NCI-H446 treated with DMSO at 0.1 percent for 48 hours (cell line): ENCODE data around the gene FMO5.
"Not testable (repeated sequence)": the region's sequence is repeated elsewhere in the genome, so short reads cannot be mapped to it uniquely, and the experiment has no call there.

Experiments
- DNase-seq: peaks from one replicate; lab custom pipeline; 2025; lab: John Stamatoyannopoulos, UW

Gene FMO5

DNA sequence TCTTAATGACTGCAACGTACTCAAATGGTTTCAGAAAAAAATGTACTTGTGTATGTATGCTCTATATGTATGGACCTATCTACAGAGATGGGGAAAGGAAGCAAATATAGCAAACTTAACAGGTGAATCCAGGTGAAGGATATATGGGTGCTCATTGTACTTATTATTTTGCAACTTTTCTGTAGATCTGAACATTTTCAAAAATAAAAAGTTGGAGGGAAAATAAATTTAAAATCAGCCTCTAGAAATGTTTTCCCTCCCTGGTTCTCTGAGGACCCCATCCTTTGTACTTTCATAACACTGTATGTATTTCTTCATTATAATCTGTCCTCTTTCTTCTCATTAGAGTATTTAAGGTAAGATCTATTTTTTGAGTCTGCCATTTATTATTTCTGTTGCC, 17.9 kb downstream of the FMO5 start:
- DNase-seq, result no peak

DNA sequence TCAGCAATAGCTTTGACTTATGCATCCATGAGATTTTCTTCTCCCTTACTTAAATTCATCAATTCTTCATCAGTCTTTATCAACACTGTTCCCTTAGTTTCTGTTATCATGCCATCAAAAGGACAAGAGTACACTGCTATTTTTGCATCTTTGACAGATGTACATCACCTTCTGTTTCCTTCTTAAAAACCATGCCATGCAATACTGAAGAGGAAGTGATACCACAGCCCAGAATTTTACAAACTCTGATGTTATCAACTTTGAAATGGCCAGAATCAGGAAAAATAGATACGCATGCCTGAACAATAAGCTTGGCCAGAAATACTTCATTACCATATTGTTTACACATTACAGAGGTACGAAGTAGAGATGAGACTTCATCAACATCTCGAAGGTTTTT, 21.1 kb downstream of the FMO5 start:
- DNase-seq, result no peak

DNA sequence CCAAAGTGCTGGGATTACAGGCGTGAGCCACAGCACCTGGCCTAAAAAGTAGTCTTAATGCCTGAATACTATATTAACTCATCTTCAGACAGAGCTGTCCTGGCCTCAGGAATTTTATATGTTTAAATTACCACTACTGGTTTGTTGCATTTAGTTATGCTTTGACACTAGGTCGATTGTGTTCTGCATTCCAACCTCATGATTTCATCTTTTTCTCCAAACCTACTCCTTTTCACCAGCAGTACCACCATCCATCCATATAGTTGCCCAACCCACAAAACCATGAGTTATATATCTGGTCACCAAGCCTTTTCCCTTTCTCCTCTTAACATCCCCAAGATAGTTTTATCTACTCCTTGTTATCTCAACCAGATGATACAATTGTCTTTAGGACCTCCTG, 22.6 kb downstream of the FMO5 start:
- no peak for DNase-seq

DNA sequence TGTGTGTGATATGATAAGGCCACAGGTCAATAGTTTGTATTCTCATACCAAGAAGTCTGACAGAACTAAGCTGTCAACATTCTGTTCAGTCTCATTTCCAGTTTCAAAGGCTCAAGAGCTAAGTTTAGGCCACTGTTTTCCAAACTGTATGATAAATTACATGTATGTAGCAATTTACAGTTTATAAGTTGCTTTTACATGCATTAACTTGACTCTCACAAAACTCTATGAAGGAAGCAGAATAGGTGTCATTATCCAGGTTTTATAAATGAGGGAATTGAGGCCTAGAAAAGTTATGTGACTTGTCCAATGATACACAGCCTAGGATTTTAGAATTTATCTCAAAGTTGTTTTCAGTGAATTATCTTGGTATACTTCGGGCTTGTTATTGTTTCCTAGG, 23.4 kb downstream of the FMO5 start:
- DNase-seq, result no peak

DNA sequence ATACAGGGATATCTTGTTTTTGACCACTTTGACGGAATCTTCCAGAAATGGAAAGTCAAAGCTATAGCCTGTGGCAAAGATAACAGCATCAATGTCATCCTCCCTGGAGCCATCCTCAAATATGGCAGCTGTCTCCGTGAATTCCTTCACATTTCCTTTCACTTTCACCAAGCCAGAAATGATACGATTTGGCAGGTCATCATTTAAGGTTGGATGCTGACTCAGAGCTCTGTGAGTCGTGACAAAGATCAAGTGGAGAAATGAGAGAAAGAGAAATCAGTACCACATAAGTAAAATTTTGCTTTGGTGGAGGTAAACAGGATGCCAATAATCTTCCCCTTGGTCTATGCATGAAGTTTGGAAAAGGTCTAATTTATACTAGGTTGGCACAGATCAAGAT, 23.9 kb downstream of the FMO5 start:
- no peak for DNase-seq

DNA sequence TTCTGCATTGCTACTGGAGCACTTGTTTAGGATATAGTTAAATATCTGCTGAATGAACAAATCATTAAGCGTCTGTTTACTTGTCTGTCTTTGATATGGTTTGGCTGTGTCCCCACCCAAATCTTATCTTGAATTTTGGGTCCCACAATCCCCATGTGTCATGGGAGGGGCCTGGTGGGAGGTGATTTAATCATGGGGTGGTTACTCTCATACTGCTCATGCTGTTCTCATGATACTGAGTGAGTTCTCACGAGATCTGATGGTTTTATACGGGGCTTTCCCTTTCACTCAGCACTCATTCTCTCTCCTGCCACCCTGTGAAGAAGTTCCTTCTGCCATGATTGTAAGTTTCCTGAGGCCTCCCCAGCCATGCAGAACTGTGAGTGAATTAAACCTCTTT, 27.8 kb downstream of the FMO5 start:
- not testable (repeated sequence) for DNase-seq

DNA sequence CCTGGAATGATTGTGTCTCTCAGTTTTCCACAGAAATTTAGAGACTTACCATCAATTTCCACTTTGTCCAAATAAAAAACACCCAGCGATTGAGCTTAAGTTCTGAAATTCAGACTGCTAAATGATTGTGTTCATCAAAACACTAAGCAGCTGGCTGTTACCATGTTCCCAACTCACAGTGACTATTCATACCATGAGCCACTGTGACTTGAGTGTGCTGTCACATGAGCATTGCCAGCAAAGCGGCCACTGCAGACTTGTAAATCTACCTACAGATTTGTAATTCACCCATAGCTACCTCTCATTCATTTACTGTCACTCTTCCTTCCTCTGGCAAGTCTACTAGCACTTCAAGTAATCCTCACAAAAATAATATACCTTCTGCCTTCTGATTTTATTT, 35.6 kb downstream of the FMO5 start:
- no peak for DNase-seq

DNA sequence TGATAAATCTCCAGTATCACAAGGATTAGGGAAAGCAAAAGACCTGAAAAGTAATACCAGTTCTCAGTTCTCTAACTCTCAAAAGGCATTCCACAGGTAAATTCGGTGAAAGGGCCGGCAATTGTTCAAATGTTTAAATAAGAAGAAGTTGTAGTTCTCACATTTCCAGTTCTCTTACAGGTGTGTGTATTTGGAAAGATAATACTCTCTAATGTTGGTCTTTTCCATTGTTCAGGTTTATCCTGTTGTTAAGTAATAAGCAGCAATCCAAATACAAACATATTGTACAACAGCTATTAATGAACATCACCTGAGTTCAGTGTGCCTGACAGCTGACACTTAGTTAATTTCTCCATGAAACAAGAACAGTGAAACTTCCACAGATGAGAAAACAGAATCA, 39.7 kb downstream of the FMO5 start:
- no peak for DNase-seq

DNA sequence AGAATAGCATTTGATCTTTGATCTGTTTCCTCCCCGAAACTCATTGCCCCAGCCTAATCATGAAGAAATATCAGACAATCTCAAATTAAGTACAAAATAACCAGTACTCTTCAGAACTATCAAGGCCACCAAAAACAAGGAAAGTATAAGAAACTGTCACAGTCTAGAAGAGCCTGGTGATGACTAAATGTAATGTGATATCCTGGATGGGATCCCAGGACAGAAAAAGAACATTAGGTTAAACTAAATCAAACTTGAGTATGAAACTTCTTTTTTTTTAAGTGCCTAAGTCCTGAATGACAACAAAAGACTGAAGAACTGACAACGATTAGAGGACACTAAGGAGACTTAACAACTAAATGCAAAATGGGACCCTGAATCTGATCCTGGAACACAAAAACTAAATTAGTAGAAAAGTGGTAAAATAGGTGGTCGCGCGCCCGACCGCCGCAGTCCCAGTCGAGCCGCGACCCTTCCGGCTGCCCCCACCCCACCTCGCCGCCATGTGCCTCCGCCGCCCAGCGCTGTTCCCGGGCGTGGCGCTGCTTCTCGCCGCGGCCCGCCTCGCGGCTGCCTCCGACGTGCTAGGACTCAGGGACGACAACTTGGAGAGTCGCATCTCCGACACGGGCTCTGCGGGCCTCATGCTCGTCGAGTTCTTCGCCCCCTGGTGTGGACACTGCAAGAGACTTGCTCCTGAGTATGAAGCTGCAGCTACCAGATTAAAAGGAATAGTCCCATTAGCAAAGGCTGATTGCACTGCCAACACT, 47.3 kb downstream of the FMO5 start:
- DNase-seq, result no peak

DNA sequence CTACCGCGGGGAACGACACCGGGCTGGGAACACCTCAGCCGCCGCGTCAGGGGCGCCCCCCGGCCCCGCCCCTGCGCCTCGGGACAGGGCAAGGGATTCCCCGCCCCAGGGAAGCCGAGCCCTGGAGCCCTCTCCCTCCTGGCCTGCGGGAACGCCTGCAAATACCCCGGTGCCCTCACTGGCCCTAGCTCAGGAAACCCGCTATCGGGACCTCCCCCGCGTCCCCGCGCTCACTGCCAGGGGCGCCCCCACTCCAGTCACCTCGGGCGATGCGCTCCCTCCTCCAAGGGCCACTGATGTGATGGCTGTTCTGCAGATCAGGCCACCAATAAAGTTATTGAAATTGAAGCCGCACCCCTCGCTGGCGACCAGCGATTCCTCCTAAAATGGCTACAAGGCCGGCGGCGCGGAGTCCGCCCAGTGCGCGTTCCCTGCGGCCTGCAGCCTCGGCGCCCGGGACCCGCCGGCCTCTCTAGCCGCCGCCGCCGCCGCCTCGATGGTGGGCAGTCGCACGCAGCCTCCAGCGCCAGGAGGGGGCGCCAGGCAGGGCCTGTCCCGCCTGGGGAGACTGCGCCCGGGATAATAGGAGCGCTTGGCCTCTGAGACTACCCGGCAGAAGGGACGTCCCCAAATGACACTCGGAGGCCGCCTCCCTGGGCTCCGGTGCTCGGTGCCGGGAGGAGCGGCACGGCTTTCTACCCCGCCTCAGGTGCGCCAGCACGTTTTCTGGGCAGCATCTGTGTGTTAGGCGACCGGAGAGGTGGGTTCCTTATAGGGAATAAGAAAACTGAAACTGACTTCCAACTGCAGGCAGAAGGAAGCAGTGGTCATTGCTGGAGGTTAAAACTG, 52.7 kb downstream of the FMO5 start, which contains the start of gene PRKAB2:
PRKAB2 (minus strand) TSS at position 303 of the 849 bp plus-strand sequence. CDS start 326 bp downstream, outside the sequence.
- peak; percentile 94 for DNase-seq

DNA sequence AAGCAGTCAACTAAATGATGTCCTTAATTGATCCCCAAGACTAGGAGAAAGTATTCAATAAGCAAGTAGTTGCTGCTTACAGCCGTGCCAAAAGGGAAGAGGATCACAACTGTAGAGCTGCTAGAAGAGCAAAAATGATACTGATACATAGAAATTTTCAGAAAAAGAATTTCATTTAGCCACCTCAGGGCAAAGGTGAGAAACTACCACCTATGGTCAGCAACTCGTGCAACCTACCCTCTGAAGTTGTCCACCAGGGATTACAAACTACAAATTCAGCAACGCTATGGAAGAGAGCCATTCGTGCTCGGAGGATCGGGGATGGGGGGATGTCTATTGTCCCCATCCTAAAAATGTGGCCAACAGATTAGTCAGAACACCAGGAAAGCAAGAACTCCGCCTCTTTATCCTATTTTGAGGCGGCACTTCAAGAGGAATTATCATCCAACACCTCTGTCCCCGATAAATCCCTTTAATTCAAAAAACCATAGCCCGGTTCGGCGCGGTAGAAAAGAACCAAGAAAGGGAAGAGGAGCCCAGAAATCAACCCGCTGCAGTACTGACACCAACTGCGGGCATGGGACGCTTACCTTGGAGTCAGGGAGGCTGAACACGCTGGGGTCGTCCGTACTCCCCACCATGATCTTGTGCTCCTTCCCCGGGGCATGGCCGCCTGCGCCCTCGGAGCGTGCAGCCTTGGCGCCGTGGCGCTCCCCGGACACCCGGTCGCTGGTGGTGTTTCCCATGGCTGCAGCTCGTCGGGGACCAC, 53.6 kb downstream of the FMO5 start:
- DNase-seq, result no peak

DNA sequence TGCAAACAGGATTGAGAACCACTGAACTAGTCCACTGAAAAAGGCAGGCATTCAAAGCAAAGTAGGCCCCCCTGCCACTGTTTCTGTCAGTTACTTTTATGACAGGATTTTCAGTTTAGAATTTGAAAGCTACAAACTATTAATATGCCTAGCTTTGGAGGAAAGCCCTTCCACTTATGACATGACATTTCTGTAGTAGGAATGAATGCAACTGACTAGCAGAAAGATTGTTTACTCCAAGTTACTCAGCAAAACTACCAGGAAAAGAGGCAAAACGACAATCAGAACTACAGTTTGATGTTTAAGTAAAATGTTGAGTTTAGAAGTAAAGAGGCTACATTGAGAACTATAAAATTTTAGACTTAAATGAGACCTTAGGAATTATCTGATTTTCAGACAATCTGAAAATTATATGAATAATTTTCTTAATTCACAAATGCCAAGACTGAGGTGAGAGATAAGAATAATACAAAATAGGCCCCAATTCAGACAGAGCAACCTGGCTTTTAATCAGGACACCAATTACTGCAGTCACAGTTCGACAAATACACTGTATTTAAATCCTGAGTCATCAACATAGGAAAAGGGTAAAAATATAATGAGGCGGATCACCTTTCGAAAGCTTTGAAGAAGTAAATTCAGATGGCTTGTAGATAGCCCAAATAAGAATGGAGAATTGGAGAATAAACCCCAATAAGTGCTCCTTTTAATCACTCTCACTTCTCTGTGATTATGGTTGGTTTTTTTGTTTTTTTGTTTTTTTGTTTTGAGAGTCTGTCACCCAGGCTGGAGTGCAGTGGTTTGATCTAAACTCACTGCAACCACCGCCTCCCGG, 55.1 kb downstream of the FMO5 start:
- DNase-seq, result no peak

DNA sequence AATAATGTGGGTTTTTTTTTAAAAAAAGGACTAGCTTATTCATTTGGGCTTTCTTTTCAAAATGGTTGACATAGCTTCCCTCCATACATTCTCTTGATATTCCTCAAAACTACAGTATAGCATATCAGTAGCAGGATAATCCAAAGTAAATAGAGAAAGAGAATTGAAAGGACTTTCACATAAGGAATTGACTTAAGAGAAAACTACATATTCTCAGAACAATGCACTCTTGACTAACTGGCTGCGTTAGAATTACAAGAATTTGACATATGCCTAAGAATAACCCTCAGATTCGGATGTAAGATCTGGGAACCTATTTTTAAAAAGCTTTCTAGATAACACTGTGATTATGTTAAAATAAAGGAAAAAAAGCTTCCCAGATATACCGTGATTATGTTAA, 56.0 kb downstream of the FMO5 start:
- no peak for DNase-seq

DNA sequence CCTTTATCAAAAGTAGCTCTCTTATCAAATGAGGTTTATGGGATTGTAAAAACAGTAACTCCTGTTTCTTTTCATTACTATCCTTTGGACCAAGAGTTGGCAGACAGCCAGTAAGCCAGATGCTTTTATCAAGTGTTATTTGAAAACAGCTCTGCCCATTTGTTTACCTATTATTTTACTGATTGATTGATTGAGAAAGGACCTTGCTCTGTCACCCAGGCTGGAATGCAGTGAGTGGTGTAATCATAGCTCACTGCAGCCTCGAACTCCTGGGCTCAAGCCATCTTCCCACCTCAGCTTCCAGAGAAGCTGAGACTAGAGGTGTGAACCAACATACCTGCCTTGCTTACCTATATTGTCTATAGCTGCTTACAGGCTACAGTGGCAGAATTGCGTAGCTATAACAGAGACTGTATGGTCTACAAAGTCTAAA, 56.5 kb downstream of the FMO5 start:
- DNase-seq, result no peak

DNA sequence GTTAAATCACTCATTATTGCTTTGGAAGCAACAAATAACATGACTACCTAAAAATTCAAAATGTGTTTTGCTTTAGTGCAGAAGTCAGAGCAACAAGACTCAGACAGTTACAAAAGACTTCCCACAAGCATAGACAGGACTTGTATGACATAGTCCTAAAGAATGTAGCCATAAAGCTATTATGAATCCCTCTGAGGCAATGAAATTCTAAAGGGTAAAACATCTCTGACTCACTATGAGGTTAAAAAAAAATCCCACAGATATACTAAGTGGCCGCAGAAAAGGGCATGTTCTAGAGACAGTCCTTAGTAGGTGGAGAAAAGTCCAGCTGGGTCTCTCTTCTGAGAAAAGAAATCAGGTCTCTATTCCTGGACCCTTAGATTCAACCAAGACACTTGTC, 57.8 kb downstream of the FMO5 start:
- DNase-seq, result no peak

DNA sequence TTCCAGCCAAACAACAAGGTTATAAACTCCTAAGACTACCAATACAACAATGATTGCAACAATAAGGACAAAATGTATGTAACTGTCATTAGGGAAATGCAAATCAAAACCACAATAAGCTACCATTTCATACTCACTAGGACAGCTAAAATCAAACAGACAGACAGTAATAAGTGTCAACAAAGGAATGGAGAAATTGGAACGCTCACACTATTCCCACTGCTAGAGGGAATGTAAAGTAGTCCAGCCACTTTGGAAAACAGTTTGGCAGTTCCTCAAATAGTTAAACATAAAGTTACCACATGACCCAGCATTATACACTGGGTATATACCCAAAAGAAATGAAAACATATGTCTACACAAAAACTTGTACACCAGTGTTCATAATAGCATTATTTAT, 62.1 kb downstream of the FMO5 start:
- no peak for DNase-seq

DNA sequence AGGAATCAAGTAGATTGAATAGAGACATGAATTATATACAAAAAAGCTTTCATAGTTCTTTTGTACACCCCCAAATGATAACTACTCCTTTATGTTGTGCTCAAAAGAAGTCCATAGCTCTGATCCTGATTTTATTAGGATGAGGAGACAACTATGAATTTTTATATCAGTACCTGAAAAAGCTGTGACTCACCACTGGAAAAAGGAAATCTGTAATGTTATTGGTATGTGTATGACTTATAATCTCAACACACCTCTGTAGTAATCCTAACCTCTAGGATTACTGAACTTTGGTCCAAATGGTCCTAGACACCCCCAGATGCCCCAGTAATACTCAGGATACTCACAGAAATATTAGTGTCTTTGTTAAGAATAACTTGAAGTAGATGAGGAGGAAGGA, 63.0 kb downstream of the FMO5 start:
- DNase-seq, result no peak

DNA sequence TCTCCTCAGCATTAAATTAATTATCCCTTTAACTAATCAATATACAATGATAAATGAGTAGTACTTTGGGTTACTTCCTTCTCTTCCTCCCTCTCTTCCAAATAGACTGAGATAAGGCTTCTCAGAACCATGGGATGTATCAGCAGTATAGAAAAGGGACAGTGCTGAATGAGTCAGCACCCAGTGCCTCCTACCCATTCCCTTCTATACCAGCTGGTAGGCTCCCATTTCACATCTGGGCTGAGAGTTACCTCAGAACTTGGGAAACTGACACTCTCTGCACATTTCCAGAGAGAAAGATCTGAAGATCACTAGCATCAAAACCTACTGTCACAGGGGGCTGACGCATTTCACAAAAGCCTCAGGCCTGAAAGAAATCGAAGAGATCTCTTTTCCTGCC, 68.0 kb downstream of the FMO5 start:
- not testable (repeated sequence) for DNase-seq

DNA sequence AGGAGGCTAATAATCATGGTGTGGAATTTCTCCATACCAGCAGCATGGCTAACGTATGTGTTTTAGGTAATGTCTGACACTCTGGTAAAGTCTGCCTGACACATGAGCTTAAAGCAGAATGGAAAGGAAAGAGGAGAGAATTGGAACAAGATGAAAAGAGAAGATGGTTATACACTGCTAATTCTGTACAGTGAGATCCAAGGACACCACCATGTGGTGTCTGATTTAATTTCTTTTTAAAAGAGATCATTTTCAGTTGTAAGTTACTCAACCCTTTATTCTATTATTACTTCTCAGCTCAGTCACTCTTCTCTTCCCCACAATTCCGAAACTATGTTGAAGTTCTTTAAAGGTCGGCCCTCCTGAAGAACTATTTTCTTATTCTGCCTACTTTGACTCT, 68.5 kb downstream of the FMO5 start:
- no peak for DNase-seq

DNA sequence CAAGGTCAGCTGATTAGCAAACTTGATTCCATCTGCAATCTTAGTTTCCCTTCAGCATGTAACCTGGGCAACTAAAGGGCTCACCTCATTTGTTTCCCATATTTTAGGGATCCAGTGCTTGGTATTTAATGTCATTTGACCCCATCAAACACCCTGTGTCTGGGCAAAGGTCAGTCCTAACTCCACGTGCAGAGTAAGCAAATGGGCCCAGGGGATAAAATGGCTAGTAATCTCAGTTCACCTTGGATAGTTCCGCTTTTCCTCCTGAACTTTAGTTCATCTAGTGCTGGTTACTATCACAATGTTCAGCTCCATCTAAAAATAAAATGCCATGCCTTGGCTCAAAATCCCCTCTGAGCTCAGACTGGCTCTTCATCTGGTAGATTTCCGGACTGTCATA, 72.4 kb downstream of the FMO5 start:
- DNase-seq, result no peak

DNA sequence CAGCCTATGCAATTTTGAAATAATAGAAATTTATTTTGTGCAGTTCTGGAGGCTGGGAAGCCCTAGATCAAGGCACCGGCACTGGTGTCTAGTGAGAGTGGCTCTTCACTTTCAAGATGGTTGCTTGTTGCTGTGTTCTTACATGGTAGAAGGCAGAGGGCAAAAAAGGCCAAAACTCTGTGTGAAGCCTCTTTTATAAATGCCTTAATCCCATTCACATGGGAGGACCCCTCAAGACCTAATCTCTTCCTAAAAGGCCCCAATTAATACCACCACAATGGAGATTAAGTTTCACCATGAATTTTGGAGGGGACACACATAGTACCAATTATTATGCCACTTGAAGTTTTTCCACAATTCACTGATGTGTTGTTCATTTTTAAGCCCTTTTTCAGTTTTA, 73.9 kb downstream of the FMO5 start:
- no peak for DNase-seq

DNA sequence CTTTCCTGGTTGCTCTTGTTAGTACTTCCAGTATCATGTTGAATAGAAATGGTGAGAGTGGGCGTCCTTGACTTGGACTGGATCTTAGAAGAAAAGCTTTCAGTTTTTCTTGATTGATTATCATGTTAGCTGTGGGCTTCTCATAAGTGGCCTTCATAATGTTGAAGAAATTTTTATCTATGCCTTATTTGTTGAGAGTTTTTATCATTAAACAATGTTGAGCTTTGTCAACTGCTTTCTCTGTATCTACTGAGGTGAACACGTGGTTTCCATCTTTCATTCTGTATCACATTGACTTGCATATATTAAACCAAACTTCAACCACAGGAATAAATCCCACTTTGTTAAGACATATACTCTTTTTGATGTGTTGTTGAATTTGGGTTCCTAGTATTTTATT, 82.3 kb downstream of the FMO5 start:
- DNase-seq, result no peak
